GM12878 (cell line): Measurements from ENCODE around the gene PPP1R14B. TPM values are rescaled to one million over a fixed set of nuclear protein-coding genes. Genes with fewer than 3 reads are reported as not detected.
A peak's percentile ranks its signal among the peaks of the same experiment; 100 is the strongest.

Experiments
- ATAC-seq: fragments of 200-7000 bp; cut with Tn5 transposase; 3 replicates; pipeline ENCODE4 v1.9.1; 2020; ENCODE audit warnings: mild to moderate bottlenecking, moderate library complexity
- BruUV-seq: library from RNA; stranded (reverse); fragments of 400-500 nt; replicated peaks from 2 replicates; lab custom pipeline; 2021; lab: Mats Ljungman, UMichigan
- CTCF ChIA-PET: fragments of 300-600 bp; sonication (Branson Sonifier 250); formaldehyde crosslinking; extraction: SDS; loops from one replicate; lab custom pipeline; 2021; ENCODE audit warnings: inconsistent platforms; lab: Yijun Ruan, JAX
- POLR2A ChIA-PET: fragments of 350-600 bp; formaldehyde crosslinking; extraction: SDS; loops from one replicate; lab custom pipeline; 2021; ENCODE audit warnings: inconsistent platforms; lab: Charles Lee
- RAD21 ChIA-PET: fragments of 300-600 bp; sonication (Branson Sonifier 250); formaldehyde crosslinking; loops from one replicate; lab custom pipeline; 2023; ENCODE audit warnings: antibody characterized with exemption; ENCODE audit not compliant: unreplicated experiment; lab: Charles Lee
- SMC1A ChIA-PET: fragments of 300-600 bp; sonication (Branson Sonifier 250); formaldehyde crosslinking; loops from one replicate; lab custom pipeline; 2023; ENCODE audit not compliant: unreplicated experiment, uncharacterized antibody; lab: Charles Lee
- DNase-seq: peaks from one replicate; pipeline ENCODE4 v3.0.0-alpha.2; 2011; ENCODE audit warnings: low read depth, low spot score
- FAIRE-seq: peaks from 3 replicates; lab custom pipeline; 2011; peaks lifted over from hg19 to GRCh38; lab: Jason Lieb, UNC
- H2AFZ ChIP-seq: 2 replicates; pipeline ENCODE4 v1.6.0; 2011; ENCODE audit warnings: low read depth, low read length, control low read depth; ENCODE audit not compliant: control insufficient read depth
- H3K27ac ChIP-seq: 2 replicates; pipeline ENCODE4 v1.5.1; 2011; ENCODE audit warnings: control low read depth; ENCODE audit not compliant: control insufficient read depth, insufficient read depth
- H3K27me3 ChIP-seq, 2 experiments: replicated peaks in 1 of 2; 2 replicates each; pipeline versions ENCODE4 v1.6.0 to v1.6.1; 2011; ENCODE audit warnings: low read length in 1 of 2; ENCODE audit not compliant: control insufficient read depth in 2 of 2, insufficient read depth in 2 of 2
- H3K36me3 ChIP-seq, 2 experiments: 2 replicates each; pipeline ENCODE4 v1.5.1; 2011; ENCODE audit warnings: low read length in 1 of 2; ENCODE audit not compliant: control insufficient read depth in 2 of 2, insufficient read depth in 2 of 2
- H3K4me1 ChIP-seq: 2 replicates; pipeline ENCODE4 v1.6.1; 2011; ENCODE audit warnings: mild to moderate bottlenecking, low read length, moderate library complexity, mixed read lengths; ENCODE audit not compliant: control insufficient read depth, insufficient read depth
- H3K4me2 ChIP-seq: 2 replicates; pipeline ENCODE4 v1.6.0; 2011; ENCODE audit warnings: control low read depth; ENCODE audit not compliant: control insufficient read depth, insufficient read depth
- H3K4me3 ChIP-seq: fragments of 200-600 bp; sonication (generic); 2 replicates; pipeline ENCODE4 v1.5.1; 2016
- H3K79me2 ChIP-seq: 2 replicates; pipeline ENCODE4 v1.6.0; 2011; ENCODE audit warnings: low read length; ENCODE audit not compliant: control insufficient read depth, insufficient read depth
- H3K9ac ChIP-seq: 2 replicates; pipeline ENCODE4 v1.8.0; 2011; ENCODE audit warnings: low read length, control low read depth, mixed read lengths; ENCODE audit not compliant: control insufficient read depth, insufficient read depth
- H3K9me3 ChIP-seq: replicated peaks from 3 replicates; pipeline ENCODE4 v1.5.1; 2011; ENCODE audit warnings: mild to moderate bottlenecking, low read length; ENCODE audit not compliant: control insufficient read depth, insufficient read depth
- H4K20me1 ChIP-seq: 2 replicates; pipeline ENCODE4 v1.6.0; 2011; ENCODE audit not compliant: control insufficient read depth, insufficient read depth
- BACH1 ChIP-seq: fragments of 450-650 bp; IDR thresholded peaks from 2 replicates; pipeline ENCODE4 v1.6.1; 2017; ENCODE audit warnings: mild to moderate bottlenecking, borderline replicate concordance
- CREM ChIP-seq: IDR thresholded peaks from 2 replicates; pipeline ENCODE4 v1.6.1; 2014; ENCODE audit warnings: antibody characterized with exemption, low read depth
- DPF2 ChIP-seq: fragments of 450-650 bp; IDR thresholded peaks from 2 replicates; pipeline ENCODE4 v1.6.1; 2017; ENCODE audit warnings: mild to moderate bottlenecking
- EGR1 ChIP-seq, 2 experiments: IDR thresholded peaks; 1 replicate in 1 of 2; 2 replicates in 1 of 2; pipeline ENCODE4 v1.6.1; 2011 to 2012; ENCODE audit warnings: low read depth in 2 of 2, low read length in 2 of 2, borderline replicate concordance in 1 of 2, mild to moderate bottlenecking in 1 of 2, moderate library complexity in 1 of 2
- ETV6 ChIP-seq, 2 experiments: fragments of 450-650 bp in 1 of 2; IDR thresholded peaks in 1 of 2; conservative IDR thresholded peaks in 1 of 2; 2 replicates each; pipeline ENCODE4 v1.6.1; 2014; ENCODE audit warnings: antibody characterized with exemption in 1 of 2, borderline replicate concordance in 1 of 2, low read depth in 1 of 2, mild to moderate bottlenecking in 1 of 2, moderate library complexity in 1 of 2
- HCFC1 ChIP-seq: fragments of 150-350 bp; IDR thresholded peaks from 2 replicates; pipeline ENCODE4 v1.6.1; 2014; ENCODE audit warnings: low read length
- HDGF ChIP-seq: fragments of 450-650 bp; IDR thresholded peaks from 2 replicates; pipeline ENCODE4 v1.6.1; 2016; ENCODE audit warnings: antibody characterized with exemption
- IKZF1 ChIP-seq: fragments of 450-650 bp; conservative IDR thresholded peaks from 2 replicates; pipeline ENCODE4 v1.6.1; 2017; ENCODE audit warnings: antibody characterized with exemption, mild to moderate bottlenecking
- NBN ChIP-seq: fragments of 450-650 bp; IDR thresholded peaks from 2 replicates; pipeline ENCODE4 v1.6.1; 2016
- NKRF ChIP-seq: fragments of 450-650 bp; conservative IDR thresholded peaks from 2 replicates; pipeline ENCODE4 v1.6.1; 2017; ENCODE audit warnings: mild to moderate bottlenecking, moderate library complexity
- PML ChIP-seq: IDR thresholded peaks from 2 replicates; pipeline ENCODE4 v1.6.1; 2012; ENCODE audit warnings: low read length, inconsistent platforms
- POLR2A ChIP-seq: IDR thresholded peaks from 2 replicates; pipeline ENCODE4 v1.6.1; 2011; ENCODE audit warnings: low read depth, mild to moderate bottlenecking, low read length
- POLR2AphosphoS2 ChIP-seq: IDR thresholded peaks from 2 replicates; pipeline ENCODE4 v1.6.1; 2011; ENCODE audit warnings: low read depth, mild to moderate bottlenecking, low read length, improper control_type of control experiment, moderate library complexity
- RFX5 ChIP-seq: IDR thresholded peaks from 2 replicates; pipeline ENCODE4 v1.6.1; 2011; ENCODE audit warnings: low read depth, low read length, improper control_type of control experiment
- RUNX3 ChIP-seq: IDR thresholded peaks from 2 replicates; pipeline ENCODE4 v1.6.1; 2012; ENCODE audit warnings: low read length, inconsistent platforms
- SMARCA5 ChIP-seq: fragments of 450-650 bp; IDR thresholded peaks from 2 replicates; pipeline ENCODE4 v1.6.1; 2017; ENCODE audit warnings: mild to moderate bottlenecking
- SP1 ChIP-seq: IDR thresholded peaks from one replicate; pipeline ENCODE4 v1.6.1; 2011; ENCODE audit warnings: low read depth, low read length
- TAF1 ChIP-seq: IDR thresholded peaks from 2 replicates; pipeline ENCODE4 v1.6.1; 2011; ENCODE audit warnings: mild to moderate bottlenecking, low read depth, low read length, borderline replicate concordance
- TBL1XR1 ChIP-seq: IDR thresholded peaks from 2 replicates; pipeline ENCODE4 v1.6.1; 2012; ENCODE audit warnings: low read depth, low read length, improper control_type of control experiment
- TCF3 ChIP-seq: IDR thresholded peaks from 2 replicates; pipeline ENCODE4 v1.6.1; 2012; ENCODE audit warnings: low read depth, mild to moderate bottlenecking, low read length, borderline replicate concordance; ENCODE audit not compliant: insufficient read depth
- YY1 ChIP-seq: IDR thresholded peaks from 2 replicates; pipeline ENCODE4 v1.6.1; 2011; ENCODE audit warnings: low read depth, mild to moderate bottlenecking, low read length
- ZNF24 ChIP-seq: fragments of 450-650 bp; IDR thresholded peaks from 2 replicates; pipeline ENCODE4 v1.6.1; 2017; ENCODE audit warnings: antibody characterized with exemption, mild to moderate bottlenecking
- ZNF384 ChIP-seq: IDR thresholded peaks from 2 replicates; pipeline ENCODE4 v1.6.1; 2012; ENCODE audit warnings: low read depth, mild to moderate bottlenecking, low read length, improper control_type of control experiment, borderline replicate concordance
- ZNF622 ChIP-seq: fragments of 450-650 bp; IDR thresholded peaks from 2 replicates; pipeline ENCODE4 v1.6.1; 2017; ENCODE audit warnings: mild to moderate bottlenecking, inconsistent platforms
- WGBS: methylation state at CpG from one replicate; pipeline ENCODE4 v1.1.6; 2016; ENCODE audit warnings: low lambda C conversion rate; ENCODE audit not compliant: insufficient replicate concordance, insufficient coverage; ENCODE audit errors: missing lambda C conversion rate; 5-methylcytosine and 5-hydroxymethylcytosine counted together
- in situ Hi-C: fragments of 300-500 bp; cut with MboI; formaldehyde crosslinking; loops from 9 replicates; pipeline ENCODE4 v1.14.3; 2018; ENCODE audit warnings: mixed read lengths
- intact Hi-C: fragments of 100-400 bp; cut with micrococcal nuclease; formaldehyde crosslinking; loops from one replicate; pipeline ENCODE4 v1.14.2; 2022; ENCODE audit not compliant: unreplicated experiment
- polyA plus RNA-seq, 11 experiments: library from polyadenylated mRNA; depleted of rRNA in 4 of 11; unstranded in 6 of 11; stranded (reverse) in 5 of 11; fragments of >200 nt; fragmentation: Nextera tagmentation in 4 of 11; fragmentation: Illumina TruSeq in 1 of 11; extraction: Ambion mirVana in 4 of 11; extraction: Trizol in 1 of 11; gene quantifications; 1 replicate in 1 of 11; 2 replicates in 10 of 11; pipeline versions ENCODE4 v1.2.1 to v1.2.3, GENCODE V29; 2011 to 2016; ENCODE audit warnings: inconsistent platforms in 2 of 11, missing spikeins in 2 of 11, low read depth in 1 of 11
- total RNA-seq, 4 experiments: library from RNA; depleted of rRNA in 3 of 4; stranded (reverse); fragments of >200 nt in 3 of 4; fragmentation: Illumina TruSeq in 1 of 4; extraction: Trizol in 1 of 4; gene quantifications; 2 replicates each; pipeline versions ENCODE4 v1.2.1 to v1.2.3, GENCODE V29; 2013 to 2021

Gene PPP1R14B
- total and polyA plus RNA-seq, 10 of the 15 experiments (the other 5 are each of a cell fraction or from before 2014, with no cell fraction given), result 8.4 to 283 (median 124) TPM

- in situ Hi-C loops (loop anchor here (25.0 kb wide), 1 partner anchor 1632 kb away; the partner anchor contains the start of genes CFL1, EFEMP2 and MUS81), intact Hi-C loops (no loop called here)
- Histone ChIP-seq H3K9ac (peak within 1 kb of the TSS; percentile 79), H3K4me2 (peak within 1 kb of the TSS; percentile 98), H3K79me2 (peaks cover 36% of the 10 kb centered on the region), H3K4me1 (peaks cover 34% of the 10 kb centered on the region), H3K27ac (peak within 1 kb of the TSS; percentile 86), H4K20me1 (no peaks in the 10 kb centered on the region), H2AFZ (peak within 1 kb of the TSS; percentile 94), H3K4me3 (peak within 1 kb of the TSS; percentile 95), H3K9me3 (no peaks in the 10 kb centered on the region), H3K27me3 (no peaks in the 10 kb centered on the region), H3K36me3 (no peaks in the 10 kb centered on the region)
- DNase-seq (peak; percentile 62), FAIRE-seq (peak; percentile 64), ATAC-seq (peak; percentile 61)
- ChIA-PET POLR2A (interaction anchor here (0.7 to 9.7 kb wide), 6 partner anchors 9 to 74 kb away, joined by 4 to 77 read pairs (median 6); partner anchors contain the start of genes FKBP2 and PPP1R14B), RAD21 (interaction anchor here (0.6 to 1.0 kb wide), 2 partner anchors 24 to 26 kb away, joined by 3 to 6 read pairs; partner anchors contain the start of gene FERMT3), SMC1A (no interaction called here), CTCF (interaction anchor here (0.6 to 1.2 kb wide), 3 partner anchors 23 to 70 kb away, joined by 3 to 8 read pairs (median 4); partner anchors contain the start of gene FERMT3)
- under 1% methylated on average over 56 of the region's 62 CpGs for WGBS
- BruUV-seq, result no TSS peak
- TF ChIP-seq POLR2AphosphoS2 (peak; percentile 71), ZNF24 (no peak), NKRF (0 out of 2 replicates have a peak, but pooled peaks have one; percentile 40), POLR2A (peak; percentile 80), ZNF384 (peak; percentile 99), TAF1 (0 out of 2 replicates have a peak, but pooled peaks have one; percentile 21), SP1 (no peak), TBL1XR1 (no peak), NBN (peak; percentile 54; the same call in 1 of the 2 replicates), TCF3 (peak; percentile 94), ETV6 (conservative IDR thresholded peaks at IDR 0.05 in 1 of 2, IDR thresholded peaks at IDR 0.05 in 1 of 2; ENCODE audit: borderline replicate concordance in 1 of 2, low read depth in 1 of 2) (peak in 1 of 2 experiments; percentile 17; a peak in 1 of 4 replicates), ZNF622 (no peak), YY1 (peak; percentile 84), SMARCA5 (0 out of 2 replicates have a peak, but pooled peaks have one; percentile 27), EGR1 (IDR thresholded peaks at IDR 0.05; ENCODE audit: borderline replicate concordance in 1 of 2, low read depth in 2 of 2, low read length in 2 of 2) (peak in 1 of 2 experiments; percentile 31; a peak in 1 of 3 replicates), CREM (peak; percentile 56; the same call in 1 of the 2 replicates), RFX5 (no peak), RUNX3 (peak; percentile 65), DPF2 (0 out of 2 replicates have a peak, but pooled peaks have one; percentile 49), IKZF1 (0 out of 2 replicates have a peak, but pooled peaks have one; percentile 47), BACH1 (peak; percentile 63; the same call in 1 of the 2 replicates), HCFC1 (peak; percentile 14; the same call in 1 of the 2 replicates), PML (peak; percentile 67; the same call in 1 of the 2 replicates), HDGF (0 out of 2 replicates have a peak, but pooled peaks have one; percentile 59)
Observed at GRCh38 chr11:64230171-64230984, 16.4 kb downstream of the PPP1R14B start, which contains the start of gene DNAJC4. Gene DNAJC4 (plus strand): TSS chr11:64230548. CDS start chr11:64230855, 307 bp downstream.
